HEK293T (cell line): ENCODE results near the gene AMHR2.

ENCODE experiments used
- ELF4 ChIP-seq: fragments of 450-650 bp; IDR thresholded peaks from 2 replicates; pipeline ENCODE4 v1.6.1; 2017; ENCODE audit warnings: antibody characterized with exemption
- FOXA1 ChIP-seq: fragments of 450-650 bp; IDR thresholded peaks from 2 replicates; pipeline ENCODE4 v1.6.1; 2016; ENCODE audit warnings: mild to moderate bottlenecking
- FOXK2 ChIP-seq: fragments of 450-650 bp; IDR thresholded peaks from 2 replicates; pipeline ENCODE4 v1.6.1; 2016; ENCODE audit warnings: mild to moderate bottlenecking
- SUZ12 ChIP-seq: fragments of 450-650 bp; IDR thresholded peaks from 2 replicates; pipeline ENCODE4 v1.6.1; 2016; ENCODE audit warnings: mild to moderate bottlenecking
- TARDBP ChIP-seq: fragments of 450-650 bp; IDR thresholded peaks from 2 replicates; pipeline ENCODE4 v1.6.1; 2016

DNA sequence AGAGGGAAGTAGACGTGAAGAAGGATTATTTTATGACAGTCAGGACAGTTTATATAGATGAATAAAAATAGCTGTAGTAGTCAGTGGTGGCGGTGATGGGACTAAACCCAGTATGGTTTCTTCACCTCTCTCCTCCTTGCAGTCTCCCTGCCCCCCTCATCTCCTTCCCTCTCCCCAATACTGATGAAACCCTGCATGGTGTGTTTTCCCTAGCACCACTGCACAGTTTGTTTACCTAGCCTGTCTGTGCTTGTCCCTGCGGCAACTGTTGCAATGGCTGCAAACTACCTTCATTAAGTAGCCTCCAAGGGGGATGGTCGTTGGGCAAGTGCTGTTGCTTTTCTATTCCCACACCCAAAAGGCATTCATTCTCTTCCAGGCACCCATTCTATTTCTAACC, 43.0 kb downstream of the AMHR2 start:
- no peak for TF ChIP-seq FOXA1
- no peak for TF ChIP-seq TARDBP
- no peak for TF ChIP-seq ELF4
- no peak for TF ChIP-seq SUZ12
- TF ChIP-seq FOXK2: no peak
